Measurements from ENCODE around the gene HS3ST2.

Gene HS3ST2

DNA sequence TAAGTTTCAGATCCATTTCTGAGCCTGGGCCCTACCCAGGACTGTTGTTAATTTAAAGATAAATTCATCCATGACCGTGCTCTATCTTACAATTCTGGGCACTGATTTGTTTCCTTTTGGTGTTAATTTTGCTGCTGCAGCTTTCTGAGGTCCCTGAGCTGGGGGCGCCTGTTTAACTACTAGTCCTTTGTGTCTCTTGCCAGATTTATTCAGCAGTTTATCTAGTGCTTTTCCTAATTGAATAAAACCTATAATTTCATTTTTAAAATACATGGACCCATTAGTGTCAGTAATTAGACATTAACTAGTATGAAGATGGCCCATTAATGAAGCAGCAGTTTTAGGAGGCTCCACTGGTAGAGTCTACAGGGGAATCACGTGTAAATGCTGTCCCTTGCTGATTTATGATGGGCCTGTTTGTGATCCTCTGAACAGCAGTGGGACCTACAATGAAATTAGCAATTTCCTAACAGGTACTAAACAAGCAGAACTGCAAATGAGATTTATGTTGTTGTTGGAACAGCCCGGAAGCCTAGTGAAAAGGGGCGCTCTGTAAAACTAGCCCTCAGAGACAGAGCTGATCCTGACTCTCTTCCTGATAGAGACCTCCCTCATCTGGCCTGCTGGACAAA is 54.7 kb downstream of the HS3ST2 start:
- Histone ChIP-seq H4K5ac (ENCODE audit: low read length) (no peak overlapping the region), H2BK15ac (replicated peaks; ENCODE audit: low read depth) (no peak overlapping the region), H2BK120ac (ENCODE audit: low read depth, low read length) (no peak overlapping the region), H2BK5ac (ENCODE audit: low read length) (no peak overlapping the region), H3K4me1 (ENCODE audit: control insufficient read depth, low read depth, low read length) (no peaks in the 10 kb centered on the region), H3K79me1 (ENCODE audit: low read length) (no peaks in the 10 kb centered on the region), H3K9ac (ENCODE audit: low read length) (no peak overlapping the region), H3K23ac (ENCODE audit: low read length) (no peak overlapping the region), H4K8ac (ENCODE audit: low read depth, low read length) (no peak overlapping the region), H3K27me3 (ENCODE audit: insufficient read depth, low read length, poor library complexity) (no peaks in the 10 kb centered on the region), H3K27ac (ENCODE audit: low read depth, low read length) (no peak overlapping the region), H3K4ac (ENCODE audit: low read depth, low read length) (no peak overlapping the region), H3K36me3 (ENCODE audit: control insufficient read depth, insufficient read depth, low read length) (no peaks in the 10 kb centered on the region), H3K79me2 (ENCODE audit: control insufficient read depth, insufficient read depth, low read length) (no peaks in the 10 kb centered on the region), H3K4me3 (ENCODE audit: low read length) (no peak overlapping the region), H2AK5ac (ENCODE audit: low read length) (no peak overlapping the region), H3K4me2 (ENCODE audit: low read length) (no peak overlapping the region), H3K56ac (ENCODE audit: low read length) (no peak overlapping the region), H3K18ac (ENCODE audit: low read length) (no peak overlapping the region)
- WGBS (ENCODE audit: extremely low coverage, insufficient coverage, low lambda C conversion rate): no CpG with 5 or more reads among the region's 5 CpGs
- no peak for DNase-seq

DNA sequence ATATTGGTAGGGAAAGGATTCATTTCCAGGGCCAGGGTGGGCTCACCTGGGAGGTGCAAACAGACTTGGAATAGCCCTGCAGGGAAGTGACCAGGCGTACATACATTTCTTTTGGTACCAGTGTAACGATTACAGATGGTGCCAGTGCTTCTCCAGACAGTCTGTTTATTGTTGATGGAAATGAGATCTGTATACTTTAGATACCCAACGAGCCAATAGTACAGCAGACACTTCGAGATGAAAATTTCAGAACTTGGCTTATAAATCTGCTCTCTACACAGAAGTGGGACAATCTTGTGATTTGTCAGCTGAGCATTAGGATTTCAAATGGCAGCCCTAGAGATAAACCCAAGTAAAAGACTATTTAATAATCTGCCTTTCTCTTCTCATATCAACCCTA is 57.9 kb downstream of the HS3ST2 start:
- Histone ChIP-seq H3K4ac (ENCODE audit: low read depth, low read length) (no peak overlapping the region), H3K4me2 (ENCODE audit: low read length) (no peak overlapping the region), H3K27ac (ENCODE audit: low read depth, low read length) (no peak overlapping the region), H4K8ac (ENCODE audit: low read depth, low read length) (no peak overlapping the region), H2AK5ac (ENCODE audit: low read length) (no peak overlapping the region), H3K56ac (ENCODE audit: low read length) (no peak overlapping the region), H3K4me1 (ENCODE audit: control insufficient read depth, low read depth, low read length) (no peaks in the 10 kb centered on the region), H2BK5ac (ENCODE audit: low read length) (no peak overlapping the region), H2BK120ac (ENCODE audit: low read depth, low read length) (no peak overlapping the region), H3K27me3 (ENCODE audit: insufficient read depth, low read length, poor library complexity) (no peaks in the 10 kb centered on the region), H2BK15ac (replicated peaks; ENCODE audit: low read depth) (no peak overlapping the region), H3K79me2 (ENCODE audit: control insufficient read depth, insufficient read depth, low read length) (no peaks in the 10 kb centered on the region), H3K18ac (ENCODE audit: low read length) (no peak overlapping the region), H3K23ac (ENCODE audit: low read length) (no peak overlapping the region), H3K36me3 (ENCODE audit: control insufficient read depth, insufficient read depth, low read length) (no peaks in the 10 kb centered on the region), H3K4me3 (ENCODE audit: low read length) (no peak overlapping the region), H3K9ac (ENCODE audit: low read length) (no peak overlapping the region), H3K79me1 (ENCODE audit: low read length) (no peaks in the 10 kb centered on the region), H4K5ac (ENCODE audit: low read length) (no peak overlapping the region)
- no CpG with 5 or more reads among the region's 4 CpGs for WGBS (ENCODE audit: extremely low coverage, insufficient coverage, low lambda C conversion rate)
- no peak for DNase-seq

DNA sequence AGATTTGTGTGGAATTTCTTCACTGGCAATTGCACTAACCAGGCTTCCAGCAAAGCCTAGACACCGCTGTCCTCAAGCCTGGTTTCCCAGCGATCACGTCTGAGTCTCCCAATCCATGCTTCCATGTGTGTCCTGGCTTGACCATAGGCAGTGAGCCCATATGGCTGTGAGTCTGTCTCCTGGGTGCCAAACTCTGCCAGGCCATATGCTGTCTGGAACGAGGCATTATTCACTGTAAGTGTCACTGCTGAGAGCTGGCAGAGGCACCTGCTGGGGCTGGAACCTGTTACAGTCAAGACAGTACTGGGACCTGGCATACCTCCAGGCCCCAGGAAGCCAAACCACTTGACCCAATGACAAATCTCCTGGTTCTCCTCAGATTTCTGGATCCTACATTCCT is 60.4 kb downstream of the HS3ST2 start:
- Histone ChIP-seq H3K4ac (ENCODE audit: low read depth, low read length) (no peak overlapping the region), H3K4me2 (ENCODE audit: low read length) (no peak overlapping the region), H3K18ac (ENCODE audit: low read length) (no peak overlapping the region), H2BK15ac (replicated peaks; ENCODE audit: low read depth) (no peak overlapping the region), H3K79me1 (ENCODE audit: low read length) (no peaks in the 10 kb centered on the region), H3K4me1 (ENCODE audit: control insufficient read depth, low read depth, low read length) (no peaks in the 10 kb centered on the region), H3K4me3 (ENCODE audit: low read length) (no peak overlapping the region), H2BK120ac (ENCODE audit: low read depth, low read length) (no peak overlapping the region), H4K5ac (ENCODE audit: low read length) (no peak overlapping the region), H3K9ac (ENCODE audit: low read length) (no peak overlapping the region), H3K27ac (ENCODE audit: low read depth, low read length) (no peak overlapping the region), H3K36me3 (ENCODE audit: control insufficient read depth, insufficient read depth, low read length) (no peaks in the 10 kb centered on the region), H4K8ac (ENCODE audit: low read depth, low read length) (no peak overlapping the region), H2AK5ac (ENCODE audit: low read length) (no peak overlapping the region), H3K23ac (ENCODE audit: low read length) (no peak overlapping the region), H2BK5ac (ENCODE audit: low read length) (no peak overlapping the region), H3K27me3 (ENCODE audit: insufficient read depth, low read length, poor library complexity) (no peaks in the 10 kb centered on the region), H3K79me2 (ENCODE audit: control insufficient read depth, insufficient read depth, low read length) (no peaks in the 10 kb centered on the region), H3K56ac (ENCODE audit: low read length) (no peak overlapping the region)
- WGBS (ENCODE audit: extremely low coverage, insufficient coverage, low lambda C conversion rate): no CpG with 5 or more reads among the region's 4 CpGs
- no peak for DNase-seq

DNA sequence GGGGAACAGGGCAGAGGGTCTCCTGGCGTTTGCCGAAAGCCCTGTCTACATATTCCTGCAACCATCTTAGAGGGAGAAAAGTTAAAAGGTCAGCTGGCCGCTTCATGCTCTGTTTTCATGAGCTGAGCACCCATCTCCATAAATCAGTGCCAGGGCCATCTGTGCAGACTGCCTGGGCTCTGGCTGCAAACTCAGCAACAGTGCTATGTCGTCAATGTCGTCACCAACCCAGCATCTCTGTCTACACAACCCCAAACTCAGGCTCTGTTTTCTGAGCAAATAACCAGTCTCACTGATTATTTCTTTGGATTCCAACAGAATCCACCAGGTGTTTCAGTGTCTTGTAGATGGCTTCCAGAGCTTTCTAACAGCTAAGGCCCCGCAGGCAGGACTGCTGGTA is 65.0 kb downstream of the HS3ST2 start:
- Histone ChIP-seq H3K27ac (ENCODE audit: low read depth, low read length) (no peak overlapping the region), H3K9ac (ENCODE audit: low read length) (no peak overlapping the region), H2BK15ac (replicated peaks; ENCODE audit: low read depth) (no peak overlapping the region), H3K4me3 (ENCODE audit: low read length) (no peak overlapping the region), H3K4ac (ENCODE audit: low read depth, low read length) (no peak overlapping the region), H3K27me3 (ENCODE audit: insufficient read depth, low read length, poor library complexity) (no peaks in the 10 kb centered on the region), H3K56ac (ENCODE audit: low read length) (no peak overlapping the region), H4K5ac (ENCODE audit: low read length) (no peak overlapping the region), H2BK120ac (ENCODE audit: low read depth, low read length) (no peak overlapping the region), H3K4me2 (ENCODE audit: low read length) (no peak overlapping the region), H3K4me1 (ENCODE audit: control insufficient read depth, low read depth, low read length) (no peaks in the 10 kb centered on the region), H3K79me2 (ENCODE audit: control insufficient read depth, insufficient read depth, low read length) (no peaks in the 10 kb centered on the region), H3K18ac (ENCODE audit: low read length) (no peak overlapping the region), H2BK5ac (ENCODE audit: low read length) (no peak overlapping the region), H3K23ac (ENCODE audit: low read length) (no peak overlapping the region), H4K8ac (ENCODE audit: low read depth, low read length) (no peak overlapping the region), H3K79me1 (ENCODE audit: low read length) (no peaks in the 10 kb centered on the region), H2AK5ac (ENCODE audit: low read length) (no peak overlapping the region), H3K36me3 (ENCODE audit: control insufficient read depth, insufficient read depth, low read length) (no peaks in the 10 kb centered on the region)
- DNase-seq: no peak
- WGBS (ENCODE audit: extremely low coverage, insufficient coverage, low lambda C conversion rate): no CpG with 5 or more reads among the region's 6 CpGs

DNA sequence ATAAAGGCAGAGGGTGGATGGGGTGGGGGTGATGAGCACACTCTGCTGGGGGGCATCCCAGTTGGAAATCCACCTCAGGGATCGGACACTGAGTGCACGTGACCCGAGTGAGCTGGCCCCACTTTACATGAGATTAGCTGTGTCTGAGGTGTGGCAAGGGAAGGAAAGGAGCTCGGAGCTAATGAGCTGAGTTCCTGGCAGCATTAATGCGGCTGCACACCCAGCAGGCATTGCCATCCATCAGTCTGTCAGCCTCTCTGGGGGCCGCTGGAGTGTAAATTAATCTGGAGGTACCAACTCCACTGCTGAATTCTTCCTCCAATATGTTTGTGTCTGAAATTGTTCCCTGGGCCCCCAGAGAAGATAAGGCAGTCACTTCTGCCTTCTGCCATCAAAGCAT is 65.5 kb downstream of the HS3ST2 start:
- H3K9ac ChIP-seq (ENCODE audit: low read length): no peak overlapping the region
- no peaks in the 10 kb centered on the region for H3K79me1 ChIP-seq (ENCODE audit: low read length)
- H3K18ac ChIP-seq (ENCODE audit: low read length): no peak overlapping the region
- no peak for DNase-seq
- H3K4me1 ChIP-seq (ENCODE audit: control insufficient read depth, low read depth, low read length): no peaks in the 10 kb centered on the region
- no peak overlapping the region for H3K4ac ChIP-seq (ENCODE audit: low read depth, low read length)
- H3K36me3 ChIP-seq (ENCODE audit: control insufficient read depth, insufficient read depth, low read length): no peaks in the 10 kb centered on the region
- H4K5ac ChIP-seq (ENCODE audit: low read length): no peak overlapping the region
- H2AK5ac ChIP-seq (ENCODE audit: low read length): no peak overlapping the region
- H3K4me2 ChIP-seq (ENCODE audit: low read length): no peak overlapping the region
- H2BK15ac ChIP-seq (replicated peaks; ENCODE audit: low read depth): no peak overlapping the region
- no peak overlapping the region for H2BK5ac ChIP-seq (ENCODE audit: low read length)
- no peaks in the 10 kb centered on the region for H3K27me3 ChIP-seq (ENCODE audit: insufficient read depth, low read length, poor library complexity)
- no peaks in the 10 kb centered on the region for H3K79me2 ChIP-seq (ENCODE audit: control insufficient read depth, insufficient read depth, low read length)
- H3K23ac ChIP-seq (ENCODE audit: low read length): no peak overlapping the region
- H3K4me3 ChIP-seq (ENCODE audit: low read length): no peak overlapping the region
- no peak overlapping the region for H3K56ac ChIP-seq (ENCODE audit: low read length)
- no peak overlapping the region for H2BK120ac ChIP-seq (ENCODE audit: low read depth, low read length)
- H4K8ac ChIP-seq (ENCODE audit: low read depth, low read length): no peak overlapping the region
- no peak overlapping the region for H3K27ac ChIP-seq (ENCODE audit: low read depth, low read length)
- WGBS (ENCODE audit: extremely low coverage, insufficient coverage, low lambda C conversion rate): no CpG with 5 or more reads among the region's 6 CpGs

DNA sequence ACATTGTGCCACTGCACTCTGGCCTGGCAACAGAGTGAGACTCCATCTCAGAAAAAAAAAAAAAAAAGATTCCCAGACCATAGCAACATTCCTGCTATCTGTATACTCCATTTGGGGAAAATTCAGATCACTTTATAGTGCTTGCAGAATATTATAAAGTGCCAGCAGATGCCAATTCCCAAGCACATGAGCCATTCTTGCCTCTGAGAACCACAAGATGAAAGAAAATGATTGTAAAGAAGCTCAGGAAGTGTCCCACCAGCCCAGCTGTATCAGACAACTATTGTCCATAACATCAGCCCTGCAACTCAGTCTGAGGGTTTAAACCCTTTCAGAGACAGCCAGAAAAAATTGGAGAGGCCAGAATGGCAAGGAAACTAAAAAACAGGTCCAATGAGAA is 69.0 kb downstream of the HS3ST2 start:
- Histone ChIP-seq H3K23ac (ENCODE audit: low read length) (no peak overlapping the region), H3K56ac (ENCODE audit: low read length) (no peak overlapping the region), H2BK120ac (ENCODE audit: low read depth, low read length) (no peak overlapping the region), H3K4ac (ENCODE audit: low read depth, low read length) (no peak overlapping the region), H3K27ac (ENCODE audit: low read depth, low read length) (no peak overlapping the region), H3K79me1 (ENCODE audit: low read length) (no peaks in the 10 kb centered on the region), H3K18ac (ENCODE audit: low read length) (no peak overlapping the region), H3K4me2 (ENCODE audit: low read length) (no peak overlapping the region), H3K36me3 (ENCODE audit: control insufficient read depth, insufficient read depth, low read length) (no peaks in the 10 kb centered on the region), H4K8ac (ENCODE audit: low read depth, low read length) (no peak overlapping the region), H2BK15ac (replicated peaks; ENCODE audit: low read depth) (no peak overlapping the region), H3K79me2 (ENCODE audit: control insufficient read depth, insufficient read depth, low read length) (no peaks in the 10 kb centered on the region), H4K5ac (ENCODE audit: low read length) (no peak overlapping the region), H2BK5ac (ENCODE audit: low read length) (no peak overlapping the region), H3K27me3 (ENCODE audit: insufficient read depth, low read length, poor library complexity) (no peaks in the 10 kb centered on the region), H3K4me1 (ENCODE audit: control insufficient read depth, low read depth, low read length) (no peaks in the 10 kb centered on the region), H3K9ac (ENCODE audit: low read length) (no peak overlapping the region), H2AK5ac (ENCODE audit: low read length) (no peak overlapping the region), H3K4me3 (ENCODE audit: low read length) (no peak overlapping the region)
- DNase-seq: no peak
